Neural progenitor cell (in vitro differentiated cells): ENCODE data around the gene RNPS1. TPM values are rescaled to one million over a fixed set of nuclear protein-coding genes. Genes with fewer than 3 reads are reported as not detected.

Experiments
- DNase-seq: peaks from one replicate; pipeline ENCODE4 v3.0.0-alpha.2; 2016; ENCODE audit warnings: low spot score
- H2AFZ ChIP-seq: fragments of 200-600 bp; sonication (generic); replicated peaks from 2 replicates; pipeline ENCODE4 v1.6.1; 2016; ENCODE audit warnings: antibody characterized with exemption
- H3F3A ChIP-seq: fragments of 200-600 bp; sonication (generic); 2 replicates; pipeline ENCODE4 v1.6.1; 2016; ENCODE audit warnings: antibody characterized with exemption, low read depth
- H3K27ac ChIP-seq: fragments of 200-600 bp; sonication (generic); 2 replicates; pipeline ENCODE4 v1.5.1; 2016; ENCODE audit warnings: mild to moderate bottlenecking
- H3K27me3 ChIP-seq: fragments of 200-600 bp; sonication (generic); 2 replicates; pipeline ENCODE4 v1.6.1; 2016; ENCODE audit warnings: mild to moderate bottlenecking, moderate library complexity
- H3K36me3 ChIP-seq: fragments of 200-600 bp; sonication (generic); 2 replicates; pipeline ENCODE4 v1.5.1; 2016
- H3K4me1 ChIP-seq: fragments of 200-600 bp; sonication (generic); 2 replicates; pipeline ENCODE4 v1.6.1; 2016; ENCODE audit warnings: mixed run types
- H3K4me2 ChIP-seq: fragments of 200-600 bp; sonication (generic); 2 replicates; pipeline ENCODE4 v1.6.1; 2016
- H3K4me3 ChIP-seq: fragments of 200-600 bp; sonication (generic); 2 replicates; pipeline ENCODE4 v1.5.1; 2016
- H3K79me2 ChIP-seq: fragments of 200-600 bp; sonication (generic); 2 replicates; pipeline ENCODE4 v1.6.1; 2016; ENCODE audit warnings: low read depth
- H3K9ac ChIP-seq: fragments of 200-600 bp; sonication (generic); 2 replicates; pipeline ENCODE4 v1.6.1; 2016
- H3K9me3 ChIP-seq: fragments of 200-600 bp; sonication (generic); 2 replicates; pipeline ENCODE4 v1.5.1; 2016; ENCODE audit warnings: low read depth
- H4K20me1 ChIP-seq: fragments of 200-600 bp; sonication (generic); 2 replicates; pipeline ENCODE4 v1.6.1; 2016; ENCODE audit warnings: low read depth
- H3K27ac Mint-ChIP-seq: 3 replicates; pipeline ENCODE4 v1.8.0; 2021; ENCODE audit warnings: mixed read lengths
- H3K27me3 Mint-ChIP-seq: 2 replicates; pipeline ENCODE4 v1.8.0; 2022; ENCODE audit warnings: low read depth, mild to moderate bottlenecking, inconsistent platforms, moderate library complexity, mixed read lengths; ENCODE audit not compliant: insufficient read depth
- H3K36me3 Mint-ChIP-seq: 3 replicates; pipeline ENCODE4 v1.8.0; 2021; ENCODE audit warnings: mixed read lengths
- H3K4me1 Mint-ChIP-seq: 3 replicates; pipeline ENCODE4 v1.8.0; 2021; ENCODE audit warnings: mixed read lengths
- H3K4me3 Mint-ChIP-seq: 3 replicates; pipeline ENCODE4 v1.8.0; 2021; ENCODE audit warnings: mild to moderate bottlenecking, moderate library complexity, mixed read lengths
- H3K9me3 Mint-ChIP-seq: 3 replicates; pipeline ENCODE4 v1.8.0; 2020; ENCODE audit warnings: mixed read lengths
- EZH2 ChIP-seq: fragments of 200-600 bp; sonication (generic); IDR thresholded peaks from 2 replicates; pipeline ENCODE4 v1.6.1; 2017; ENCODE audit warnings: antibody characterized with exemption, mild to moderate bottlenecking, moderate library complexity
- EZH2phosphoT487 ChIP-seq: fragments of 200-600 bp; sonication (generic); IDR thresholded peaks from 2 replicates; pipeline ENCODE4 v1.6.1; 2017; ENCODE audit warnings: antibody characterized with exemption
- total RNA-seq: library from RNA; depleted of rRNA; stranded (reverse); fragments of >200 nt; gene quantifications from 2 replicates; pipeline ENCODE4 v1.2.3, GENCODE V29; 2015; ENCODE audit warnings: low replicate concordance
- TF ChIP-seq, protein P1 (sequence below): fragments of 200-600 bp; sonication (generic); IDR thresholded peaks from 2 replicates; pipeline ENCODE4 v1.5.1; 2017; ENCODE audit warnings: antibody characterized with exemption, mild to moderate bottlenecking

RNPS1 gene
- total RNA-seq, 1 donor from 2014 or later: 176 TPM

DNA sequence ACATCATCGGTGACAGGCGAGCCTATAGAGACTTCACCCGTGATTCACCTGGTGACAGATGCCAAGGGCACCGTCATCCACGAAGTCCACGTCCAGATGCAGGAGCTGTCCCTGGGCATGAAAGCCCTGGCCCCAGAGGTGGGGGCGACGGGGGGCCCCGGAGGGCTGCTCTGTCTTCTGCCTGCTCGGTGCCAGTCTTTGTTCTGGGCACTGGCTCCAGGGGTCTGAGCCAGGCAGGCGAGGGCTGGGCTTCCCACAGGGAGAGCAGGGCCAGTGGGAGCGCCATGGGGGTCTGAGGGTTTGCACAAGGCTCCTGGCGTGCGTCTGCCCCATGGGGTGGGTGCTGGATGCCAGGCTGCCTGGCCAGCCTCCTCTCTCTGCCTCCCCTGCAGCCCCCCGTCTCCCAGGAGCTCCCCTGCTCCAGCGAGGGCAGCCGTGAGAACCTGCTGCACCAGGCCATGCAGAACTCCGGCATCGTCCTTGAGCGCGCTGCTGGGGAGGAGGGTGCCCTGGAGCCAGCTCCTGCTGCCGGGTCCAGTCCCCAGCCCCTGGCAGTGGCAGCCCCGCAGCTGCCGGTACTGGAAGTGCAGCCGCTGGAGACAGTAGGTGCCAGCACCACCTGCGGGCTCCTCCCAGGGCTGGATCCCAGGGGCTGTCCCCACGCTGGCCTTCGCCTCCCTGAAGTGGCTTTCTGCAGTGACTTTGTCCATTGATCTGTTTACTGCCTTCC, 34.7 kb downstream of the RNPS1 start:
- H3K36me3 Mint-ChIP-seq: peaks cover 5% of the 10 kb centered on the region
- no peak for DNase-seq
- H3K4me1 ChIP-seq: peaks cover 20% of the 10 kb centered on the region

DNA sequence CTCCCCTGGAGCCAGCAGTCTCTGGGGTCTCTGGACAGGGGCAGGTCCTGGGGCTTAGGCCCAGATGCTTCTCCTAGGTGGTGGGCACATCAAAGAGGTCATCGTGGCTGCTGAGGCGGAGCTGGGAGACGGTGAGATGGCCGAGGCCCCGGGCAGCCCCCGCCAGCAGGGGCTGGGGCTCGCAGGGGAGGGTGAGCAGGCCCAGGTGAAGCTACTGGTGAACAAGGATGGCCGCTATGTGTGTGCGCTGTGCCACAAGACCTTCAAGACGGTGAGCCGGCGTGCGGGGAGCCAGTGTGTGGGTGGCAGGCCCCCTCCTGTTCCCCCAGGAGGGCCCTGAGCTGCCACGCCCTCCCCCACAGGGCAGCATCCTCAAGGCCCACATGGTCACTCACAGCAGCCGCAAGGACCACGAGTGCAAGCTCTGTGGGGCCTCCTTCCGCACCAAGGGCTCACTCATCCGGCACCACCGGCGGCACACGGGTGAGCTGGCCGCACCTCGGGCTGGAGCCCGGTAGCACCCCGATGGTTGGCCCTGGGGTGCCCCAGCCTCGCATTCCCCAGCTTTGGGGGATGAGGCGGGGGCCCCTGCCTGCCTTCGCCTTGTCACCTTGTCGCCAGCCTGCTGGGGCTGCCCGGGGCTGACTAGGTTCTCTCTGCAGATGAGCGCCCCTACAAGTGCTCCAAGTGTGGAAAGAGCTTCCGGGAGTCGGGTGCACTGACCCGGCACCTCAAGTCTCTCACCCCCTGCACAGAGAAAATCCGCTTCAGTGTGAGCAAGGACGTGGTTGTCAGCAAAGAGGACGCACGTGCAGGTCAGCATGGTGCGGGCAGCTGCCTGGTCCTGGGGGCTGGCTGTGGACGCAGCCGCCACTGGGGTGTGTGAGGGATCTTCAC, 35.6 kb downstream of the RNPS1 start:
- Histone ChIP-seq H3K79me2 (peaks cover 4% of the 10 kb centered on the region), H3F3A (peaks cover 18% of the 10 kb centered on the region), H3K4me1 (peaks cover 14% of the 10 kb centered on the region), H3K9me3 (no peaks in the 10 kb centered on the region), H3K4me3 (no peak overlapping the region), H3K27me3 (peaks cover 19% of the 10 kb centered on the region), H4K20me1 (peaks cover 26% of the 10 kb centered on the region), H3K36me3 (no peaks in the 10 kb centered on the region), H3K4me2 (no peak overlapping the region), H3K9ac (no peak overlapping the region), H2AFZ (no peak overlapping the region), H3K27ac (no peak overlapping the region)
- Mint-ChIP-seq H3K9me3 (no peaks in the 10 kb centered on the region), H3K4me3 (no peak overlapping the region), H3K36me3 (peaks cover 5% of the 10 kb centered on the region), H3K27me3 (peaks cover 5% of the 10 kb centered on the region), H3K27ac (no peak overlapping the region), H3K4me1 (no peaks in the 10 kb centered on the region)
- TF ChIP-seq EZH2phosphoT487: no peak
- no peak for TF ChIP-seq EZH2
- TF ChIP-seq, protein P1, sequence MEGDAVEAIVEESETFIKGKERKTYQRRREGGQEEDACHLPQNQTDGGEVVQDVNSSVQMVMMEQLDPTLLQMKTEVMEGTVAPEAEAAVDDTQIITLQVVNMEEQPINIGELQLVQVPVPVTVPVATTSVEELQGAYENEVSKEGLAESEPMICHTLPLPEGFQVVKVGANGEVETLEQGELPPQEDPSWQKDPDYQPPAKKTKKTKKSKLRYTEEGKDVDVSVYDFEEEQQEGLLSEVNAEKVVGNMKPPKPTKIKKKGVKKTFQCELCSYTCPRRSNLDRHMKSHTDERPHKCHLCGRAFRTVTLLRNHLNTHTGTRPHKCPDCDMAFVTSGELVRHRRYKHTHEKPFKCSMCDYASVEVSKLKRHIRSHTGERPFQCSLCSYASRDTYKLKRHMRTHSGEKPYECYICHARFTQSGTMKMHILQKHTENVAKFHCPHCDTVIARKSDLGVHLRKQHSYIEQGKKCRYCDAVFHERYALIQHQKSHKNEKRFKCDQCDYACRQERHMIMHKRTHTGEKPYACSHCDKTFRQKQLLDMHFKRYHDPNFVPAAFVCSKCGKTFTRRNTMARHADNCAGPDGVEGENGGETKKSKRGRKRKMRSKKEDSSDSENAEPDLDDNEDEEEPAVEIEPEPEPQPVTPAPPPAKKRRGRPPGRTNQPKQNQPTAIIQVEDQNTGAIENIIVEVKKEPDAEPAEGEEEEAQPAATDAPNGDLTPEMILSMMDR: no peak
- DNase-seq: no peak

More for the DNA sequence above, 34.7 kb downstream of the RNPS1 start:
- Histone ChIP-seq H3K4me3 (no peak overlapping the region), H3K9ac (no peak overlapping the region), H3K4me2 (no peak overlapping the region), H3F3A (peaks cover 24% of the 10 kb centered on the region), H4K20me1 (peaks cover 35% of the 10 kb centered on the region), H3K79me2 (no peaks in the 10 kb centered on the region), H3K9me3 (no peaks in the 10 kb centered on the region), H3K27ac (no peak overlapping the region), H2AFZ (no peak overlapping the region), H3K27me3 (peaks cover 28% of the 10 kb centered on the region), H3K36me3 (no peaks in the 10 kb centered on the region)
- TF ChIP-seq EZH2phosphoT487 (no peak), EZH2 (no peak)
- TF ChIP-seq, protein P1: no peak
- H3K4me3 Mint-ChIP-seq: no peak overlapping the region
- H3K9me3 Mint-ChIP-seq: no peaks in the 10 kb centered on the region
- H3K4me1 Mint-ChIP-seq: no peaks in the 10 kb centered on the region
- H3K27ac Mint-ChIP-seq: no peak overlapping the region
- peaks cover 7% of the 10 kb centered on the region for H3K27me3 Mint-ChIP-seq

DNA sequence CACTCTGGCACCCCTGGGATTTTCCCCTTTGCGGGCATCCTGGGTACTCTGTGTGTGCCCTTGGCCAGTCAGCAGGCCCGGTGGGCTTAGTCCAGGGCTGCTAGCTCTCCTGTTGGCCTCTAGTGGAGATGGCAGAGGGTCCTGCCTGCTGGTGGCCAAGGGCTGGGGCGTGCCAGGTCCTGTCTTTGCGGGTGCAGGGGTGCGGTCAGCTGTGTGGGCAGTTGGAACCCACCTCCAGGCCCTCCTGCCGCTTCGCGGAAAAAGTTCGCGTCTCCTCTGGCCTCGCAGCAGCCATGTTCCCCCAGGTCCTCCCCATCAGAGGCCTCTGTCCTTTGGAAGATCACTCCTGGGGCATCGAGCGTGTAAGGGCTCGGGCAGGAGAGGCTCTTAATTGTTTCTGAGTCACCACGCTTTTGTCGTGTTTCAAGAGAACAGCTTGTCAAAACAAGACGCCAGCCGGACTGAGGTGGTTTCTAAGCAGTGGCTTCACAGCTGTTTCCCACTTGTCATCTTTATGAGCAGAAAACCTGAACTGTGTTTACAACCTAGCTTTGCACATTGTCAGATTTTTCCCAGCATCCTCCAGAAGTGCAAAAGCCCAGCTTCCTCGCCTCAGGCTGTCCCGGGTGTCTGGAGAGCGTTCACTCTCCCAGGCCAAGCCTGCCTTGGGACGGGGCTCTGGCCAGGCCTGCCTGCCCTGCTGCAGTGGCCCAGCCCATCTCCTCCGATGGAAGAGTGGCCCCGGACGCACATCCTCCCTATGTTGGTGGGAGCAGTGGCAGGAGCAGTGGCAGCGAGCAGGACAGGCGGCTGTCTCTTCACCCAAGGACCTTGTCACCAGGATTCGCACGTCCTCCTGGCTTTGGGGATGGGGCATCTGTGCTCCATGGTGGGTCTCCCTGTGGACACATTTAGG, 36.7 kb downstream of the RNPS1 start:
- no peak for DNase-seq
- H3K4me3 Mint-ChIP-seq: no peak overlapping the region
- no peak overlapping the region for H3K27ac Mint-ChIP-seq
- H3K27me3 Mint-ChIP-seq: peaks cover 6% of the 10 kb centered on the region
- Histone ChIP-seq H3K9me3 (no peaks in the 10 kb centered on the region), H4K20me1 (peaks cover 26% of the 10 kb centered on the region), H3K4me2 (no peak overlapping the region), H3K27me3 (peaks cover 8% of the 10 kb centered on the region), H3K79me2 (peaks cover 15% of the 10 kb centered on the region), H3K4me1 (peaks cover 3% of the 10 kb centered on the region), H2AFZ (no peak overlapping the region), H3K36me3 (no peaks in the 10 kb centered on the region), H3K27ac (no peak overlapping the region), H3K4me3 (no peak overlapping the region), H3F3A (peaks cover 7% of the 10 kb centered on the region), H3K9ac (no peak overlapping the region)
- no peaks in the 10 kb centered on the region for H3K4me1 Mint-ChIP-seq
- TF ChIP-seq, protein P1: no peak
- TF ChIP-seq EZH2: no peak
- TF ChIP-seq EZH2phosphoT487: no peak
- no peaks in the 10 kb centered on the region for H3K9me3 Mint-ChIP-seq
- peaks cover 5% of the 10 kb centered on the region for H3K36me3 Mint-ChIP-seq
